GM21360 (cell line): Measurements from ENCODE around the gene NCAPD3.
"Not testable (repeated sequence)": the region's sequence is repeated elsewhere in the genome, so short reads cannot be mapped to it uniquely, and the experiment has no call there.

ENCODE experiments used
- ATAC-seq: cut with Tn5 transposase; IDR thresholded peaks from one replicate; pipeline ENCODE4 v1.9.1; 2021; ENCODE audit warnings: mild to moderate bottlenecking, moderate library complexity; ENCODE audit not compliant: unreplicated experiment

The NCAPD3 gene, protein sequence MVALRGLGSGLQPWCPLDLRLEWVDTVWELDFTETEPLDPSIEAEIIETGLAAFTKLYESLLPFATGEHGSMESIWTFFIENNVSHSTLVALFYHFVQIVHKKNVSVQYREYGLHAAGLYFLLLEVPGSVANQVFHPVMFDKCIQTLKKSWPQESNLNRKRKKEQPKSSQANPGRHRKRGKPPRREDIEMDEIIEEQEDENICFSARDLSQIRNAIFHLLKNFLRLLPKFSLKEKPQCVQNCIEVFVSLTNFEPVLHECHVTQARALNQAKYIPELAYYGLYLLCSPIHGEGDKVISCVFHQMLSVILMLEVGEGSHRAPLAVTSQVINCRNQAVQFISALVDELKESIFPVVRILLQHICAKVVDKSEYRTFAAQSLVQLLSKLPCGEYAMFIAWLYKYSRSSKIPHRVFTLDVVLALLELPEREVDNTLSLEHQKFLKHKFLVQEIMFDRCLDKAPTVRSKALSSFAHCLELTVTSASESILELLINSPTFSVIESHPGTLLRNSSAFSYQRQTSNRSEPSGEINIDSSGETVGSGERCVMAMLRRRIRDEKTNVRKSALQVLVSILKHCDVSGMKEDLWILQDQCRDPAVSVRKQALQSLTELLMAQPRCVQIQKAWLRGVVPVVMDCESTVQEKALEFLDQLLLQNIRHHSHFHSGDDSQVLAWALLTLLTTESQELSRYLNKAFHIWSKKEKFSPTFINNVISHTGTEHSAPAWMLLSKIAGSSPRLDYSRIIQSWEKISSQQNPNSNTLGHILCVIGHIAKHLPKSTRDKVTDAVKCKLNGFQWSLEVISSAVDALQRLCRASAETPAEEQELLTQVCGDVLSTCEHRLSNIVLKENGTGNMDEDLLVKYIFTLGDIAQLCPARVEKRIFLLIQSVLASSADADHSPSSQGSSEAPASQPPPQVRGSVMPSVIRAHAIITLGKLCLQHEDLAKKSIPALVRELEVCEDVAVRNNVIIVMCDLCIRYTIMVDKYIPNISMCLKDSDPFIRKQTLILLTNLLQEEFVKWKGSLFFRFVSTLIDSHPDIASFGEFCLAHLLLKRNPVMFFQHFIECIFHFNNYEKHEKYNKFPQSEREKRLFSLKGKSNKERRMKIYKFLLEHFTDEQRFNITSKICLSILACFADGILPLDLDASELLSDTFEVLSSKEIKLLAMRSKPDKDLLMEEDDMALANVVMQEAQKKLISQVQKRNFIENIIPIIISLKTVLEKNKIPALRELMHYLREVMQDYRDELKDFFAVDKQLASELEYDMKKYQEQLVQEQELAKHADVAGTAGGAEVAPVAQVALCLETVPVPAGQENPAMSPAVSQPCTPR (N-terminal part only)

DNA sequence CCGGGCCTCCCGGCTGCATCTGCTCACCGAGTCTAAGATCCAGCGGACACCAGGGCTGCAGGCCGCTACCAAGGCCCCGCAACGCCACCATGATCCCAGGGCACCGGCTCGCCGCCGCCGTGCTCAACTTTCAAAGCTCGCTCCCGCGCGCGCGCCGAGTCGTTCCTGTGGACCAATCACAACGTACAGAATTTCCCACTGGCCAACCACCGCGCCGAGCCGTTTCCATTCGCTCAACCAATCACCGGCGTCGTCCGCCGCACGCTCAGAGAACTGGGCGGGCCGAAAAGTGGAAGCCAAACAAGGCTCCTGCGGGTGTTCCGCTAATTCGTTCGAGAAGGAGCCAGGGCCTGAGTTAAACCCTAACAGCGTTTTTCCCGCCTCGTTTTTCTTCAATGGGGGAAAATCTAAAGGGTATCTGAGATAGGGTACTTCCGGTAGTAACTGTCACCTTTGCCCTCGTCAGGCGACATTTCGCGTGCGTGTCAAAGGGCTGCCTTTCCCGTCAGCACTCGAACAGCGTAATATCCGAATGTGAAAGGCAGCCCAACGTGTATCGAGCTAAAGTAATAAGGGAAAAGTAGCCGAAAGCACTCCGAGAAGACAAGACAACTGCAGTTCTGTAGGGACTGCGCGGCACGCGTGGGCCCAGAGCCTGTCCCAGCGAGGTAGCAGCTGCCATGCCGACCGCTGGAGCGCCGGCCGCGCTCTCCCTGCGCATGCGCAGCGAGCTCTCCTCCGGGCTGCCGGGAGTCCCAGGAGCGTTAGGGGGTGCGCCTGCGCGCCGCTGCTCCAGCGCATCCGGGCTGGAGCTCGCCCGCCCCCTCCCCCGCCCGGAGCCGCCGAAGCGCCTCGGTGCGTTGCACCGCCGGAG lies at the start of gene NCAPD3, which contains the start of gene VPS26B:
TSS of gene NCAPD3 (minus strand) at position 132 of the 874 bp plus-strand sequence. CDS start at position 91, 41 bp downstream.
TSS of gene VPS26B (plus strand) at position 836 of the 874 bp plus-strand sequence. CDS start 452 bp downstream, outside the sequence.
- ATAC-seq = peak; percentile 71

DNA sequence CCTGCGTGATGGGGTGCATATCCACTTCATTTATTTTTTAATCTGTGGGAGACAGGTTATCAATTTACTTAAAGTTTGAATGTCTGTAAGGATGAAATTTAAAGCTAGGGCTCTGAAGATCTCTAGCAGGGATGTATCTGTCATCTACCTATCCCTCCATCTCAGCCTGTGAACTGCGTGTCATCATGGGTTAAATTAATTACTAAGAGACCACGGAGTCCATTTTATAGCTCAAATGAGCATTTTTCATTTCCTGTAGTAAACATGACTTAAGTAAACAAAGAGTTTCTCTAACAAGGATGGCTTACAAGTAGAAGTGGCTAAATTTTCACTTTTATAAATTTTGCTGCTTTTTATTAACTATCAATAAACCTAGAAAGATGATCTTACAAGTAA lies 49.5 kb upstream of the NCAPD3 start:
- no peak for ATAC-seq

DNA sequence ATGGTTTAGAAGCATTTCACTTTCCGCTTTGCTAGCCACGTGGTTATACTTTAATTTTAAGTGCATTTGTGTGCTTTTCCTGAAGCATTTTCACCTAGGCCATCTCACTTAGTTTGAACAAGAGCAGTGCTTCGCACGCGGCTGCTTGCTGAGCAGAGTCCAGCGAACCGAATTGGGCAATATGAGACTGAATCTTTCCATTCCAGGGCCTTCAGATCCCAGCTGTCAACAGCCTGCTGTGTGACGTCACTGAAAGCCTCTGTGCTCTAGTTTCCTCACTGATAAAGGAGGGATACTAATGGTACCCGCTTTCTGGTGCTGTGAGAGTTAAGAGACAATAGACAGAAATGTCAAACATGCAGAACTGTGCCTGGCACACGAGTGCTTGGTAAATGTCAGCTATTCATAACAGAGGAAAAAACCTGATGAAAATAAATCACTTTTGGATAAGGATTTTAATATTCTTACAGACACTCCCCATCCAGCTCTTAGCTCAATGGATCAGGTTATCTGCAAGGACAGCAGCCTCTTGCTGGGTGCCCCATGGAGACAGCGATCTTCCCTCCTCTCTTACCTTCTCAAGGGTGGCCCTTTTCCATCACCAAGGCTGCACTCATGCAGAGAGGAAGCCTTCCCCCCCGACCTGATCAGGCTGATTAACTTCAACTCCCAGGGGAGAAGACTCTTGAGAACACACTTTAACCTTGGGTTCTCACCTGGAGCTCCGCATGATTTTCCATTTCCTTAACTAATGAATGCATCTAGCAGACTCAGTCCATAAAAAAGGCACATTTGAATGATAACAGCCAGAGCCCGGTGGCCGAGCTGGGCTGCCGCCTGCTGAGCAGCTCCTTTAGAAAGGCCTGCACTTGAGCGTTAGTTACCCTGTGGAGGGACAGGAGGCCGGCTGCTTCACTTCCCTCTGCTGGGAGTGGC lies 48.9 kb upstream of the NCAPD3 start:
- no peak for ATAC-seq

DNA sequence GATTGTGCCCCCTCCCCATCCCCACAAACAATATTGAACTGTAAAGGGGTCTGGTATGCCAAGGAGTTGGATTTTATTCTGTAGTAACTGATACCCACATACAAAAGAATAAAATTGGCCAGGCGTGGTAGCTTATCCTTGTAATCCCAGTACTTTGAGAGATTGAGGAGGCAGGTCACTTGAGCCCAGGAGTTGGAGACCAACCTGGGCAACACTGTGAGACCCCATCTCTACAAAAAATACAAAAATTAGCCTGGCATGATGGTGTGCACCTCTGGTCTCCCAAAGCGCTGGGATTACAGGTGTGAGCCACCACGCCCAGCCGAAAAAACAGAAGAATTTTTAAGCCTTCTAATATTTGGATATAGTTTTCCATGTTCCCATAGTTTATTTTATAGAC lies 48.2 kb upstream of the NCAPD3 start:
- ATAC-seq = no peak

DNA sequence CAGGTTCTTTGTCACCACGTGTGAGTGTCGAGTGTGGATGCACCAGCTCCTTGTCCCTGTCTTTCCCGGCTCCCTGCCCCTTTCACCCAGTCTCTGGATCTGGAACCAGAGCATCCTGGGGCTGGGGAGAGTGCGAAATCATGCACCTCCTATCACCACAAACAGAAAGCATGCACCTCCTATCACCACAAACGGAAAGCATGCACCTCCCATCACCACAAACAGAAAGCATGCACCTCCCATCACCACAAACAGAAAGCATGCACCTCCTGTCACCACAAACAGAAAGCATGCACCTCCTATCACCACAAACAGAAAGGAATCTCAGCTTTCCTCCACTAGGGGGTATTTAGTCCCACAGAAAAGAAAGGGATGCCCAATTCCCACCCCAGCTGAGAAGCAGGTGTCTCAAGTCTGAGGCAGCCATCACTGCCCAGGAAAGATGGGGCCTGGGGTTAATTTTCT lies 46.5 kb upstream of the NCAPD3 start:
- ATAC-seq = no peak

DNA sequence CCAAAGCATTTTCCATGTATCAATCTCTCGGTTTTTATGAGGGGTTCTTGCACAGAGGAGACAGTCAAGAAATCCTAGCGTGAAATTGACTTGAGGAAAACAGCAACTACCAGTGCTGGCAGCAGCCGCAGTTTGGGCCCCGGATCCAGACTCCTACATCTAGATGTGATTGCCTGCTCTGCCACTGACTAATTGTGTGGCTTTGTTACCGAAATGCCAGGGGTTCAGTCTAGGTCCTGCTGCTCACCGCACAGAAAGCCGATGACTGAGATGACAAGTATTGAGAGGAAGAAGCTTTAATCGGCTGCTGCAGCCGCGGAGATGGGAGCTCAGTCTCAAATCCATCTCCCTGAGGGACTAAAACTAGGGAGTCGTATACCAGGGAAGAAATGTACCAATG lies 44.2 kb upstream of the NCAPD3 start:
- no peak for ATAC-seq

DNA sequence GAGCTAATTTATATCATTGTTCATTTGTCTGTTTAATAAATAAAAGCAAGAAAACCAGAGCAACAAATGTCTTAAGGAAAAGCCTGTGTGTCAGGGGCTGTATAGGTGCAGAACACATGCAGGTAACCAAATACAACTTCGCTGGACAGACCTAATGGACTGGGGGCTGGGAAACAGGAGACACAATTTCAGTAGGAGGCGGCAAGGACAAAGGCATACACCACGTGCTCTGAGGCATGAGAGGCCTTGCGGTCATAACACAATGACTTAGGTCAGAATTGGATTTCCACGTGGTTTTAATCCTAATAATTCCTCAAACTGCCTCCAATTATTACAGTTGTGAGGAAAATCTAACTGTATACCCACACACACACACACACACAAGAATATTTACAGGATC lies 43.7 kb upstream of the NCAPD3 start:
- no peak for ATAC-seq

DNA sequence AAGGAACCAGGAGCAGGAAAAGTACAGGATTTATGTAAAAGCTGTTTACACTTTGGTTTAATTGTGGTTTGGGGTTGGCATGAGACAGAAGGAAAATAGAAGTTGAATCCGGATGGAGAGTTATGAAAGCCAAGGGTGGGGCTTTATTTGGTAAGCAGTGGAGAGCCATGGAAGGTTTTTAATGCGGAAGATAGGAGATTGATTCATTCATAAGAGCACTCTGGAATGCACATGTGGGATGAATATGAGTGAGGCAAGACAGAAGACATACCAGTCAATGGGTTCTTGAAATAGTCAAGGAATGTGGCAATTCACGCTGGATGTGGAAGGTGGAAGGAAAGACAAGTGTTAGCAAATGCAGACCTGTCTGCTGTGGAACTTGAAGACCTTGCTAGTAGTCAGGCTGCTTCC lies 43.1 kb upstream of the NCAPD3 start:
- ATAC-seq = no peak

DNA sequence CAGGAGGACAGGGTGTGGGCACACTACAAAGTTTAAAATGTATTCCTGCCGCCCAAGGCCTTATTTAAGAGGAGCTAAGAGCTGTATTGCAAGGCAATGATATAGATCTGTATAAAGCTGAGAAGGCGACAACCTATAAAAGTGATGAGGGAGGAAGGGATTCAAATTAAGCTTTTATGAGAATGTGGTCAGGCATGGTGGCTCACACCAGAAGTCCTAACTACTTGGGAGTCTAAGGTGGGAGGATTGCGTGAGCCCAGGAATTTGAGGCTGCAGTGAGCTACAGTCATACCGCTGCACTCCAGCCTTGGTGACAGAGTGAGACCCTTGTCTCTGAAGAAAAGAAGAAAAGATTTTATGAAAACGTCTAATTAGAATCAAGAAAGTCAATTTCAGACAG lies 42.7 kb upstream of the NCAPD3 start:
- ATAC-seq = no peak

DNA sequence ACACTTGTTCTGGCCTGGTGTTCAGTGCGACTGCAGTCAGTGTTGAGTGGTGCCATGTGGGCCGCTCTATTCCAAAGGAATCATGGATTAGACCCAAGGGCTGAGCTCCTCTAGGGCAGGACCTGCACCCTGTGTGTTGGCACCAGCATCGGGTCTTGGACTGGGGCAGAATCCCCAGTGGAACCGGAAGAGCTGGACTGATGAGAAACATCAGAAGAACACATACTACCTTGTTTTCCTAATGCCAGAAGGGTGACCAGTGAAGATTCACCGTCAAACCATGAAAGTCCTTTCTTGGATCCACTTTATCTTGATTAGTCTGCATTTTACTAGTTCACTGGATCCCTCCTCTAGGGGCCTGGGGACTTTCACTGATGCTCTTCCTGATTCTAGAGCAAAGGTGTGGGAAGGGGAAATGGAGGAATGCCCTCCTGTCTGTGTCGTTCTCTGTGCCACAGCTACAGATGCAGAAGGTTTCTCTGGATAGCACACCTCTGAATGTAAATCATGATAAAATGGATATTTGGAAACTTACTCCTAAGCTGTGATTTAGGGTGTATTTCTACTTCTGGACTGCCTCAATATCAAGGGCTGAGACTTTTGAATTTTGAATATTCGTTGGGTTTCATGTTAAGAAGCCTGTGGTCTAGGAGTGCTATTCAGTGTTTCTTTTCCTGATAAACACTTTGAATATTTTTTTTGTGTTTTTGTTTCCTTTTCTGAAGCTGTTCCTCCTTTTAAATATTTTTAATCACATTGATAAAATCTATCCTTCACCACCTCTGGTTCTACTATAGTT lies 41.4 kb upstream of the NCAPD3 start:
- no peak for ATAC-seq

DNA sequence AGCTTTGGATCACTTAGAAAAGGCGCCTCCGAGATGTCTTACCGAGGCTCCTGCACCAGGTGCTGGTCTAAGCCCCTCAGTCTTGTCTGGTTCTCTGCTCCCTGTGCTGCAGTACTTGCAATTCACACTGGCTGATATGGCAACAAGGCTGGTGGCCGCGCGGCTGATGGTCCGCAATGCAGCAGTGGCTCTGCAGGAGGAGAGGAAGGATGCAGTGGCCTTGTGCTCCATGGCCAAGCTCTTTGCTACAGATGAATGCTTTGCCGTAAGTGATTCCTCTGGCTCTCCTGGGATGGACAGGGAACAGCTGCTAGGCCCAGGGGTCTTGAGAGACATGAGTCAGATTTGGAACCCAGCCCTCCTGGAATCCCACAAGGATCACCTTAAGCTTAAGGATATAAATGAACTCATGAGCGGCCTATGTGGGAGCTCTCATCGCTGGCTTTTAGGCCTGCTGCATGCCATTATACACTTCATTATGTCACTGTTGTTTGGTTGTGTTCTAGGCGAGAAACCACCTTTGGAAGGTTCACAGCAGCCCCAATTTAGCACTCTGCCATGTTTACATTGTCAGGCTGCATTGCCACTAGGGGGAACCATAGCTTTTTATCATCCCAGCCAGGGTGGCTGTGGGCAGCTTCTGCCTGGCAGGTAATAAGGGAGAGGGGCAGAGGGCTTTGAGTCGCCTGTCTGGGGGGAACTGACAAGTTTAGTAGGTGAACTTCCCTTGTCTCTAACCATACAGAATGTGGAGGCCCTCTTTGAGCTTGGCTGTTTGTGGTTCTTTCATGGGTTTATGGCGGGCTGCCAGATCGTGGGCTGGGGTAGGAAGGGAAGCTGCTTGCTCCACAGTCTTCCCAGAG lies 38.1 kb upstream of the NCAPD3 start:
- no peak for ATAC-seq

DNA sequence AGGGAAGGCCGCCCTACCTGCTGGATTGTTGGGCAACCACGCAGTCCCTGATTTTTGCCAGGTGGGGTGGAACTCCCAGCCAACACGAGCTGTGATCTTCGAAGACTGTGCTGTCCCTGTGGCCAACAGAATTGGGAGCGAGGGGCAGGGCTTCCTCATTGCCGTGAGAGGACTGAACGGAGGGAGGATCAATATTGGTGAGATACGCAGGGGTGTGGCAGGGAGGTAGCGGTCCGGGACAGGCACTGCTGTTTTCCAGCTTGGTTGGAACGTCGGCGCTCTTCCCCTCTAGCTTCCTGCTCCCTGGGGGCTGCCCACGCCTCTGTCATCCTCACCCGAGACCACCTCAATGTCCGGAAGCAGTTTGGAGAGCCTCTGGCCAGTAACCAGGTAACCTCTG lies 37.2 kb upstream of the NCAPD3 start:
- ATAC-seq = no peak

DNA sequence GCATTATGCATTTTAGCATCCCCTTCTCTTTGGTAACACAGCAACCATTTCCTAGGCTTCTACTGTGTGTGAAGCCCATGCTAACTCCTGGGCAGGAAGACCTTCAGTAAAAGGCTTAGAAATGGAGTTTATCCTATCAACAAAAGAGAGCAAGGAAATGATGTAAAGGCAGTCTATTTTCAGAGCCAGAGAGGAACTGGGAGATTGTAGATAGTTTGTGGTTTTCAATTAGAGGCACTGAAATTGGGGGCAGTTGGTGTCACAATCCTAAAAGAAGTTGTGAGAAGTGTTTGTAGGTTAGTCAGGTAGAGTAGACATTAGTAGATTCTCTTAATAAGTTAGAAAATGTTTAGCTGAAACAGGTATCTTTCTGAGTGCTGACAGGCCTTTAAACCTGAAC lies 36.7 kb upstream of the NCAPD3 start:
- ATAC-seq = no peak

DNA sequence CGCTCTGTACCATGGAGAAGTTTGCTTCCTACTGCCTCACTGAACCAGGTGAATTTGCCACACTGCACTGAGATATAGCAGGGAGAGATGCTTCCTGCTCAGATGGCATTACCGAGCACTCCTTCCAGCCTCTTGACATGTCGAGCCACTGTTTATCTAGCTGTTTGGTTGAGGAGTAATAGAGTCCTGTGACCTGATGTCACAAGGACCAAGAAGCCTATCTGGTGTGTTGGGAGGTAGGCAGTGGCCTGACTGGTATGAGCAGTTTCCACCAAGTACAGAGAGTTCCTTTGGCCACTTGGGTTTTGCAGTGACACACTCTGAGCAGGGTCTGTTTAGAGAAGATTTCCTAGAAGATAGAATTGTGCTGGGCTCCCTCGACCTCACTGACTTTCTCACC lies 34.8 kb upstream of the NCAPD3 start:
- no peak for ATAC-seq

DNA sequence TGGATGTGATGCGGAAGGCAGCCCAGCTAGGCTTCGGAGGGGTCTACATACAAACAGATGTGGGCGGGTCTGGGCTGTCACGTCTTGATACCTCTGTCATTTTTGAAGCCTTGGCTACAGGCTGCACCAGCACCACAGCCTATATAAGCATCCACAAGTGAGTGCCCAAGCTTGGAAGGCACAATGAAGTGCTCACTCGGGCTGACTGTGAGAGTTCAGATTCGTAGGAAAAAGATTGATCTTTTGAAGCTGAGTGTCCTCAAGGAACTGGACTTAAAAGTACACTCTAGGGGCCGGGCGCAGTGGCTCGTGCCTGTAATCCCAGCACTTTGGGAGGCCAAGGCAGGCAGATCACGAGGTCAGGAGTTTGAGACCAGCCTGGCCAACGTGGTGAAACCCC lies 33.3 kb upstream of the NCAPD3 start:
- ATAC-seq = no peak

DNA sequence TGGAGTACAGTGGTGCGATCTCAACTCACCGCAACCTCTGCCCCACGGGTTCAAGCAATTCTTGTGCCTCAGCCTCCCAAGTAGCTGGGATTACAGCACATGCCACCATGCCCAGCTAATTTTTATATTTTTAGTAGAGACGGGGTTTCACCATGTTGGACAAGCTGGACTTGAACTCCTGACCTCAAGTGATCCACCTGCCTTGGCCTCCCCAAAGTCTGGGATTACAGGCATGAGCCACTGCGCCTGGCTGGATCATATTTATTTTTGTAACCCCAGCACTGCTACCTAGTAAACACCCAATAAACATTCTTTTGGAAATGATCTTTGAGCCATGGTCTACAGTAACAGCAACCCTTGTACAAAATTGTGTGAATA lies 31.4 kb upstream of the NCAPD3 start:
- ATAC-seq = not testable (repeated sequence)
